Measurements from ENCODE around the gene FFAR2. TPM values are rescaled to one million over a fixed set of nuclear protein-coding genes. Genes with fewer than 3 reads are reported as not detected.

The FFAR2 gene
- total RNA-seq, 2 donors from 2014 or later = 0.92 TPM; not detected in 1

DNA sequence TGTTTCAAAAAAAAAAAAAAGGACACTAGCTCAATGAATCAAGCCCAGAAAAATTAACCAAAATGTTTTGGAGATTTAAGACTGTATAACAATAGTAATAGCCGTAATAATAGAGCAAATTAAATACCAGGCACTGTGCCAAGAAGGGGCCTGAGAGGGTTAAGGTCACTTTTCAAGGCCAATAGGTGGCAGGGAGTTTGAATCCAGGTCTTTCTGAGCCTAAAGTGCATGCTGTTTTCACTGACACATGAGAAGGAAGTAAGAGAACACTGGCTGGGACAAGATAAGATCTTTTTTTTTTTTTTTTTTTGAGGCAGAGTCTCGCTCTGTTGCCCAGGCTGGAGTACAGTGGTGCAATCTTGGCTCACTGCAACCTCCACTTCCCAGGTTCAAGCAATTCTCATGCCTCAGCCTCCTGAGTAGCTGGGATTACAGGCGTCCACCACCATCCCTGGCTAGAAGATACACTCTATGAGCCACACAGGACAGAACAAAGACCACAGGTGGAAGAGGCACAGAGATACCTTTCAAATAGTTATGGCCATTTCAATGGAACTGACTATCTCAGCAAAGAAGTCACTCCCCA is 7.7 kb downstream of the FFAR2 start:
- no peaks in the 10 kb centered on the region for H3K36me3 ChIP-seq
- H3K9me3 ChIP-seq = no peaks in the 10 kb centered on the region
- H3K4me3 ChIP-seq = no peak overlapping the region
- H3K4me1 ChIP-seq (ENCODE audit: control insufficient read depth in 1 of 2, low read depth in 2 of 2) = no peaks in the 10 kb centered on the region
- ATAC-seq (ENCODE audit: insufficient number of reproducible peaks, low FRiP score, low read depth) (no peak), DNase-seq (ENCODE audit: low spot score) (no peak)
- no peak overlapping the region for H3K27ac ChIP-seq
- H3K27me3 ChIP-seq (replicated peaks; ENCODE audit: insufficient read depth) = no peaks in the 10 kb centered on the region
- TF ChIP-seq, protein P1, sequence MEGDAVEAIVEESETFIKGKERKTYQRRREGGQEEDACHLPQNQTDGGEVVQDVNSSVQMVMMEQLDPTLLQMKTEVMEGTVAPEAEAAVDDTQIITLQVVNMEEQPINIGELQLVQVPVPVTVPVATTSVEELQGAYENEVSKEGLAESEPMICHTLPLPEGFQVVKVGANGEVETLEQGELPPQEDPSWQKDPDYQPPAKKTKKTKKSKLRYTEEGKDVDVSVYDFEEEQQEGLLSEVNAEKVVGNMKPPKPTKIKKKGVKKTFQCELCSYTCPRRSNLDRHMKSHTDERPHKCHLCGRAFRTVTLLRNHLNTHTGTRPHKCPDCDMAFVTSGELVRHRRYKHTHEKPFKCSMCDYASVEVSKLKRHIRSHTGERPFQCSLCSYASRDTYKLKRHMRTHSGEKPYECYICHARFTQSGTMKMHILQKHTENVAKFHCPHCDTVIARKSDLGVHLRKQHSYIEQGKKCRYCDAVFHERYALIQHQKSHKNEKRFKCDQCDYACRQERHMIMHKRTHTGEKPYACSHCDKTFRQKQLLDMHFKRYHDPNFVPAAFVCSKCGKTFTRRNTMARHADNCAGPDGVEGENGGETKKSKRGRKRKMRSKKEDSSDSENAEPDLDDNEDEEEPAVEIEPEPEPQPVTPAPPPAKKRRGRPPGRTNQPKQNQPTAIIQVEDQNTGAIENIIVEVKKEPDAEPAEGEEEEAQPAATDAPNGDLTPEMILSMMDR (IDR thresholded peaks at IDR 0.05) = no peak

DNA sequence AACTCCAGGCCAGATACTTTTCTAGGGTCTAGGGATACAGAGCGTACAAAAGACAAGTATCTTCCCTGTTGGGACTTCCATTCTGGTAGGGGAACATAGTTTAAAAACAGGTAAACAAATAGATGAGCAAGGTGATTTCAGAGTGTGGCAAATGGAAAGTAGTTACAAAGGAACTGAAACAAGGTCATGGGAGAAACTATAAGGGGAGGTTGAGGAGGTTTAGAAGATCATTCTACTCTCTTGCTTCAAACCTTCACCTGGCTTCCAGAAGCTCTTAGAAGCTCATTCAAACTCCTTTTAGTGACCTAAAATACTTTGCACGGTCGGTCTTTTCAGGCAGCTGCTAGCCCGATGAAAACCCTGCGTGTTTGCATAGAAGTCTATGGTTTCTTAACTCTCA is 9.1 kb downstream of the FFAR2 start:
- TF ChIP-seq, protein P1 (IDR thresholded peaks at IDR 0.05) = no peak
- H3K36me3 ChIP-seq = no peaks in the 10 kb centered on the region
- ATAC-seq (ENCODE audit: insufficient number of reproducible peaks, low FRiP score, low read depth) (no peak), DNase-seq (ENCODE audit: low spot score) (no peak)
- H3K4me1 ChIP-seq (ENCODE audit: control insufficient read depth in 1 of 2, low read depth in 2 of 2) = no peaks in the 10 kb centered on the region
- no peaks in the 10 kb centered on the region for H3K27me3 ChIP-seq (replicated peaks; ENCODE audit: insufficient read depth)
- no peaks in the 10 kb centered on the region for H3K9me3 ChIP-seq
- H3K4me3 ChIP-seq = no peak overlapping the region
- no peak overlapping the region for H3K27ac ChIP-seq

DNA sequence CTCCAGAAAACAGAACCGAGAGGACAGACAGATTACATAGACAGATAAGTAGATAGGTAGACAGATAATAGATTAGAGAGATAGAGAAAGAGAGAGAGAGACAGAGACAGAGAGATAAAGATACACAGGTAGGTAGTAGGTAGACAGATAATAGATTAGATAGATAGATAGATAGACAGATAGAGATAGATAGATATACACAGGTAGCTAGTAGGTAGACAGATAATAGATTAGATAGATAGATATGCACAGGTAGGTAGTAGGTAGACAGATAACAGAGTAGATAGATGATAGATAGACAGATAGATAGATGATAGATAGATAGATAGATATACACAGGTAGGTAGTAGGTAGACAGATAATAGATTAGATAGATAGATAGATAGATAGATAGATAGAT is 10.1 kb downstream of the FFAR2 start:
- H3K4me3 ChIP-seq = no peak overlapping the region
- TF ChIP-seq, protein P1 (IDR thresholded peaks at IDR 0.05) = no peak
- H3K27ac ChIP-seq = no peak overlapping the region
- DNase-seq (ENCODE audit: low spot score) (no peak), ATAC-seq (ENCODE audit: insufficient number of reproducible peaks, low FRiP score, low read depth) (no peak)
- no peaks in the 10 kb centered on the region for H3K9me3 ChIP-seq
- H3K36me3 ChIP-seq = no peaks in the 10 kb centered on the region
- no peaks in the 10 kb centered on the region for H3K4me1 ChIP-seq (ENCODE audit: control insufficient read depth in 1 of 2, low read depth in 2 of 2)
- H3K27me3 ChIP-seq (replicated peaks; ENCODE audit: insufficient read depth) = no peaks in the 10 kb centered on the region

DNA sequence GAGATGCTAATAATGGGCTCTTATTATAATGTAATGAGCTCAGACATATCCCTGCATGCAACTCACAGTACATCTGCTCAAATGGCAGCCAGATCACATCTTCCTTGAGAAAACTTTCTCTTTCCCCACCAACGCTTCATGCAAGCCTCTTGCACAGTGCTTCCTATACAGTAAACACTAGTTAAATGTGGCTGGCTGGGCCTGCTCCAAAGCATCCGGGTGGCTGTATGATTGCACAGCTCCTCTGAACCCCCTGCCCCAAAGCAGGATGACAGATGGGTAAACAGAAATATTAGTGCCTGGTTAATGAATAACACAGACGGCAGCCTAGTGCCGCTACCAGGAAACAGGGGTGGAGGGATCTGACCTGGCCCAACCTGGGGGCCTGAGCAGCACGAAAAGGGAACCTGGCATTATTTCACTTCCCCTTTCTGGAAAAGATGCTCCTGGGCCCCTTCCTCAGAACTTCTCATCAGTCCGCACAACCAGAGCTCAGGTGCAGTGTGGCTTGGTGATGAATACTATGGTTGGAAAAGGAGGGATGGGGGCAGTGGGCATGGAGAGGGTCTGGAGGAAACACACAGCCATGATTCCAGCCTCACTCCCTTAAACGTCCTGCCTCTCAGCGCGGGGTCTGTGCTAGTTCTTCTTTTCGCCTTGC is 10.8 kb downstream of the FFAR2 start:
- H3K4me1 ChIP-seq (ENCODE audit: control insufficient read depth in 1 of 2, low read depth in 2 of 2) = no peaks in the 10 kb centered on the region
- no peak overlapping the region for H3K27ac ChIP-seq
- no peaks in the 10 kb centered on the region for H3K27me3 ChIP-seq (replicated peaks; ENCODE audit: insufficient read depth)
- H3K4me3 ChIP-seq = no peak overlapping the region
- TF ChIP-seq, protein P1 (IDR thresholded peaks at IDR 0.05) = no peak
- H3K9me3 ChIP-seq = no peaks in the 10 kb centered on the region
- no peak for ATAC-seq (ENCODE audit: insufficient number of reproducible peaks, low FRiP score, low read depth)
- DNase-seq (ENCODE audit: low spot score) = no peak
- no peaks in the 10 kb centered on the region for H3K36me3 ChIP-seq

DNA sequence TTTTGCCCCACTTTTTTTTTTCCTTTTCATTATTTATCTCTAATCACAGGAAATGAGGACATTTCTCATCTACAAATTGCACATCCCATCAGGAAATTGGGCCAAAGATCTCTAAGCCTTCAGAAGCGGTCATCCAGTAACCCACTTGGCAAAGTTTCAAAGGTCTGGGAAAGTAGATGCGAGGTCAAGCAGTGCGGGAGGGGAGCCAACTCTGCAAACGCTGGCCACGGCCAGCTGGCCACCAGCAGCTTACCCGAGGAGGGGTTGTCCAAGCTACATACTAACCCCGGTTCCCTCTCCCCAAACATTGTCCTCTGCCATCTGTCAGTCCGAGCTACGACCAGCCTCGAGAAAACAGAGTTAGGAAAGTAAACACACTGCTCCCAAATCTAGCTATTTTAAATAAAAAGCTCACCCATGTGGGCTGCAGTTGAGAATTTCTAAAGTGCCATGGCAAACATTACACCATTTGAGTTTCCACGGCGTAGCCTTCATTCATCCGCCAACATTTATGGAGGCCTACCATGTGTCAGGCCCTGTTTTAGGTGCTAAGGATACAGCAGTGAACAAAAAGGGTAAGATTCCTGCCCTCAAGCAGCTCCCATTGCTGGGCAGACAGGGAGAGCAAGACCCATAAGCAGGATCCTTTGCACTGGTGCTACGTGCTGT is 11.5 kb downstream of the FFAR2 start:
- no peak overlapping the region for H3K27ac ChIP-seq
- ATAC-seq (ENCODE audit: insufficient number of reproducible peaks, low FRiP score, low read depth) = no peak

More for the DNA sequence above, 11.5 kb downstream of the FFAR2 start:
- TF ChIP-seq, protein P1 (IDR thresholded peaks at IDR 0.05) = no peak
- H3K36me3 ChIP-seq = no peaks in the 10 kb centered on the region
- no peaks in the 10 kb centered on the region for H3K9me3 ChIP-seq
- H3K4me3 ChIP-seq = no peak overlapping the region
- no peak for DNase-seq (ENCODE audit: low spot score)
- no peaks in the 10 kb centered on the region for H3K4me1 ChIP-seq (ENCODE audit: control insufficient read depth in 1 of 2, low read depth in 2 of 2)
- no peaks in the 10 kb centered on the region for H3K27me3 ChIP-seq (replicated peaks; ENCODE audit: insufficient read depth)

Data from thoracic aorta (tissue), 2 donors.